Tongue (tissue), 2 donors: Measurements from ENCODE around the gene LRRFIP2. TPM values are rescaled to one million over a fixed set of nuclear protein-coding genes. Genes with fewer than 3 reads are reported as not detected.

Source experiments
- DNase-seq: peaks from one replicate; pipeline ENCODE4 v3.0.0-alpha.2; 2015
- total RNA-seq: library from RNA; depleted of rRNA; stranded (reverse); fragments of >200 nt; gene quantifications from one replicate; pipeline ENCODE4 v1.2.3, GENCODE V29; 2014

LRRFIP2 gene
- total RNA-seq, 1 donor from 2014 or later = 56.9 TPM

DNA sequence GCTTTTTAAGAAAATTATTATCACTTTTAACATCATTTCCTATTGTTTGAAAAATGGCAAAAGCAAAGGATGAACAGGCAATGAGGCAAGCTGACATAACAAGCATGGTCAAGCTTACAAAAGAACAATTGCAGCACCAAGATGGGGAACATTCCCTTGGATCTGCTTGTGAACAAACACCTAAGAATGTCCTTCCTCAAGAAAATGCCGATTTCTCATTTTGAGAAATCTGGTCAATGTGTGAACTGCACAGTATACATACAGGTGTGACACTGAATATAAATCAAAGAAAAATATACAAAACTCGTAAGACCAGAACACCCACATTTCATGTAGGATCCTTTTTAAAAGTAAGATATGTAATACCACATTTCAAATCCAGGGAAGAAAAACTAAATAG lies 58.9 kb downstream of the LRRFIP2 start:
- peak; percentile 8 for DNase-seq

DNA sequence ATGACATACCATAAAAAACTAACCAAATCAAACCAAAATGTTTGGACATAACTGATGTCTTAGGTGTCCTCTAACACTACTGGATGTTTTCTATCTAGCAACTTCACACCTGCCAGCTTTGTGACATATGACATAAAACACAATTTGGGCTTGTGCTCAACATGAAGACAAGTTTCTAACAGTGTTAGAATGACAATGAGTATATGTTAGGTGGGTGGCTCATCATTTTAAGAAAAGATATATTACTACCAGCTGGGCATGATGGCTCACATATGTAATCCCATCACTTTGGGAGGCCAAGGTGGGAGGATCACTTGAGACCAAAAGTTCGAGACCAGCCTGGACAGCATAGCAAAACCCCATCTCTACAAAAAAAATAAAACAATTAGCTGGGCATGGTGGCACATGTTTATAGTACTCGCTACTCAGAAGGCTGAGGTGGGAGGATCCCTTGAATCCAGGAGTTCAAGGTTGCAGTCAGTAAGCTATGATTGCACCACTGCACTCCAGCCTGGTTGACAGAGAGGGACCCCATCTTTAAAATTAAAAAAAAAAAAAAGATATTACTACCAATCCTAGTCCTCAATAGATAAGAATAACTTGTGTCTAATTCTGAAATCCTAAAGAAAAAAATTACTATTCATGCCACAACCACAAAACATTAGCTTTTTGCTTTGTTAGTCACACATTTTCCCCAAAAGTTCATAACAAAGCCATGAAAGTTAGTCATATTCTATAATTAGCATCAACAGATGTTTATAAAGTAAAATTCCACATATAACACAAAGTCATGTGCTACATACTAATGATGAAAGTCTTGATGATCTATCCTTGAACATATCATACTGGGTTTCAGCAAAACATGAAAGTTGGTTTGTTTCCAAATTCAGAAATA lies 59.9 kb downstream of the LRRFIP2 start:
- DNase-seq = no peak

DNA sequence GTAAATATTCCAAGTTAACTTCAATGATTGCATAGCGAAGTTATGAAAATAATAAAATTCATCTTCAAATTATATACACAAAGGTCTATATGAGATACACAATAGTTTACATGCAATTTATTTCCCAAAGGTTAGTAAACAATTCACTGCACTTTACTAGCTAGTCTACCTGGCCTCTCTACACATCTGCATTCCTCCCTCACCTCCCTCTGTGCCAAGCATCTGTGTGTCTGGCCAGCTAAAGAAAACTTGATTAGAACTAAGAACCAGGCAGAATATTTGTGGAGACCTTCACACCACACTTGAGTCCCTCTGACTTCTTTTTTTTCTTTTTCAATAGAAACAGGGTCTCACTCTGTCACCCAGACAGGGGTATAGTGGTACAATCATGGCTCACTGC lies 61.4 kb downstream of the LRRFIP2 start:
- no peak for DNase-seq

DNA sequence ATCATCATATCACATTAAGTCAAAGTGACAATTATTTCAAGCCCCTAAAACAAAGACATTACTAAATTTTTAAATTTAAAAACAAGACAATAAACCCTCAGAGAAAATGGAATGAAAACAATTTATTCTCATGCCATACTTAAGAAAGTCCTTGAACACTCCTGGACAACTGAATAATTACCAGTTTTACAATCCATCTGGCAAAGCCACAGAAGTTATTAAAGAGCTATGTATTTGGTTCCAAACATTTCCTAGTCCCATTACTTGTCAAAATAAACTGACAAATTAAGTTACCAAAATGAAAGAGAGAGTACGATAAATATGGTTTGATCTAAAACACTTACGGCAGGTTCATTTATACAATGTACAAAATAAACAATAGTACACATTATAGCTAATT lies 63.2 kb downstream of the LRRFIP2 start:
- DNase-seq = no peak

DNA sequence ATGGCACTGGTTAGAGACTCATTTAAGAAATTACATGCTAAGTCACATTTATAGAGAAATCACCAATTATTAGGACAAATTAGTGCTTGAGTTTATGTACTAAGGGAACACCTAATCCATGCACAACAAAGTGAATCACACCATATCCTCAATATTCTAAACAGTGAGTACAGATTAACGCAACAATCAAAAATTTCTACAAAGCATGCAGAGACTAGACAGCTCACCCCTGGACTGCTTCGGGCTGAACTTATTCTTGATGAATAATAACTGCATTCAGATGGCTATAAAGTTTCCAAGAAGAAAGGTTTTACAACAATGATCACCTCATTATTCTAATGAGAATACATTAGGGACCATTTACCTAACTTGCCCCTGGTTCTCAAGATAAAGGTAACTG lies 66.5 kb downstream of the LRRFIP2 start:
- DNase-seq = no peak

DNA sequence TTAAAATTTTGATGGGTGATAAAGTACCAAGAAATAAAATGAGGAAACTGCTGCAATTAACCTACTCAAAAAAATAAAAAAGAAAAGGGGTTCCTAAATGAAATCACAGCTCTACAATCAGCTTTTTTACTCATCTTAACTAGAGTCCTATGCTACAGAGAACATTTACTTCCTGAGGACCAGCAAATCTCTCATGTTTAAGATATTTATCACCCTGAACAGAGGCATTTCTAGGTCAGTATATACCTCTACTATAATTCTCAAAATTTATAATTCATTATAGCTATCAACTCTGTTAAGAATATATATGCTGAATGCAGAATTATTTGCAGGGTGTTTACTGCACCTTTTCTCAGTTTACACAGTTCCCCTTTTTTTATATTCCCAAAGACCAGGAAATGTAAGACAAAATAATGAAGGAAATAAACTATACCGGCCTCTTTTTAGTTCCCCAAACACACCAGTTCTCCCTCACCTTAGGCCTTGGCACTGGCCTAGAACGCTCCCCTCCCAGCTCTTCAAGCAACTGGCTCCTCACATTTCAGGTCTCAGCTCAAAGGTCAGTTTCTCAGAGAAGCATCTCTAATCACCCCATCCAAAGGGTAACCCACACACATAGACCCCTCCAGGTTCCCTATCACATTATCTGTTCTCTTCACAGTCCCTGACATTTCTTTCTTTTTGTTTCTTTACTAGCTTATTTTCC lies 71.1 kb downstream of the LRRFIP2 start:
- no peak for DNase-seq

DNA sequence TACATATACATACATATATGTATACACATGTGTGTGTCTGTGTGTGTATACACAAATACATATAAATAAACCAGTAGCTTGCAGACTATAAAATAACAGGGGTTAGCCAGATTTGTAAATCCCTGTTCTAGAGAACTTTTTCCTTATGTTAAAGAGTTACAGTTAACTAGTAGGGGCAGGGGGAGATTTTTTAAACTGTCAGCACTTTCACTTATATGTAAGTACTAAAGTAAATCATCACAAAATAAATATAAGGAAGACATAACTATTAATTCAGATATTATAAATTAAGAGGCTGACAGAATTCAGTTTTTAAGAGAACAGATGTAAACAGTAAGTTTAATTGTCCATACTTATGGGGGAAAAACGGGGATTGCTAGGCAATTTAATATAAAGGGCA lies 74.0 kb downstream of the LRRFIP2 start:
- DNase-seq = no peak

DNA sequence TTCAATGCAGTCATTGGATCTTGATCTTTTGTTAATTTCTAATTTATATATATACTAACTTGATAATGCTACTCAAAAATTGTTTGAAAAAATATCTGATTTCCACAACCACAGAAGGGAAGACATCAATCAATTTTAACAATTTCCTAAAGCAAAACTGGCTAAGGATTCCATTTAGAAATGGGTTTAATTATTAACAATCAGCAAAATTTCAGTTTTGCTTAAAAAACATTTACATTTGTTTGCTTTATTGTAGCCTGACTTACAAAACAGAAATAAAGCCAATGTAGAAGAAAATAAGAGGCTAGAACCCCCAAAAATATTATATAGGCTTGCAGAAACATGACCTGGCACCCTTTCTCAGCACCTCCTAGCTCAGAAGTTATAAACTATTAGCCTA lies 74.9 kb downstream of the LRRFIP2 start:
- no peak for DNase-seq

DNA sequence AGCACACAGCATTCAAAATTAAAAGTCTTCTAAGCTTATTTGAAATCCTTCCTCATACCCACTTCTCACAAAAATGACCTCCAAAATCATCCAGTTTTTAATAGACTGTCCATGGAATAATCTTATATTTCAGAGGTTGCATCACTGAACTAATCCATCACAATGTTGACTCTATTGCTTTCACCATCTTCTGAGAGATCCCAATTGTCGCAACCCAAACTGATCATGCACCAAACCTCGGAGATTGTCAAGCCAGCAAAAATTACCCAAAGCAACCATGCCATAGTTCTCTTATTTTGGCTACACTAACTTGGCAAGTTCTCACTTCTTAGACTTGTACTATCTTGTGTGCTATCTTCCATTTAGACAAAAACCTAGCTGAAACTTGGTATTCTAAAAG lies 75.5 kb downstream of the LRRFIP2 start:
- no peak for DNase-seq

DNA sequence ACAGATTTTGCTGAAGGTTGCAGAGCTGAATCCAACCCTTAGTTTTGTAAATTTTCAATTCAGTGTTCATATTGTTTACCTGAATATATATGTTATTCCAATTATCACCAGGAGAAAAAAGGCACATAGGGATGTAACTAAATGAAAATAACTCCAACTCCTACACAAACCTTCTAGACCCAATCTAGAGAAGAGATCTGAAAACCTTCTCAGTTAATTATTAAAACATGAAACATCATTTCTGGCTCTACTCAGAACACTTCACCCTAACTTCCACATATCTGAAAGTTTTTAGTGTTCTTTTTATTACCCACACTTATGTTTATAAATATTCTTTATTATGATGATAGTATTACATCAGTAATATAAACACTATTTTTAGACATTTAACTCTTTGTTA lies 76.6 kb downstream of the LRRFIP2 start:
- DNase-seq = no peak

DNA sequence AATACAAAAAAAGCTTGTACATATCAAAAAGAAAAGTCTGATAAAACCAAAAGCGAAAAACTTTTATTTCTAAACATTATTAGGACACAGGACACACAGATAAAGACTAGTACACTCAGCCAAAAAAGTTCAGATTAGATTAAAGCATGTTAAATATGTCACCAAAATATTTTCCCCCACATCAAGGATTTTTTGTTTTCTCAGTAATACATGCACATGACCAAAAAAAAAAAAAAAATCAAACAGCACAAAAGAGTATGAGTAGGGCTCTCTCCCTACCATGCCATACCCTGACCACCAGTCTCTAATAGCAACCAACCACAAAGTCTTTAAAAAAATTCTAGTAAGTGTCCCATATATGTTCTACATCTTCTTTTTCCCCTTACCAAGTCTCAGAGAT lies 77.4 kb downstream of the LRRFIP2 start:
- DNase-seq = no peak

DNA sequence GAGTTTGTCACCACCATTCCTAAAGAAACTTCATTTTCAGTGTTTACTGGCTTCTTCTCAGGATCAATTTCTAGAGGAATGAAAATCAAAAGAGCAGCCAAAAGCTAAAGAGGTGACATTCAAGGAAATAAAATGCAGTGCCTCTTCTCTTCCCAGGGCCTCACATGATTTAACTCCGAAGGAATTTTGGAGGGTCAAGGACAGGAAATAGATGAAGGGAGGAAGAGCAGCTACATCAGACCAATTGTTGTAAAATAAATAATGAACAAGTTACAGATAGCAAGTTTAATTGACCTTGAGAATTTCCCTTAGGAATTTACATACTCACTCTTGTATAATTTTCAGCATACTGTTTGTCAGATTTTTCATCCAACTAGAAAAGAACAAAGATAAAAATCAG lies 78.1 kb downstream of the LRRFIP2 start:
- DNase-seq = peak; percentile 26

DNA sequence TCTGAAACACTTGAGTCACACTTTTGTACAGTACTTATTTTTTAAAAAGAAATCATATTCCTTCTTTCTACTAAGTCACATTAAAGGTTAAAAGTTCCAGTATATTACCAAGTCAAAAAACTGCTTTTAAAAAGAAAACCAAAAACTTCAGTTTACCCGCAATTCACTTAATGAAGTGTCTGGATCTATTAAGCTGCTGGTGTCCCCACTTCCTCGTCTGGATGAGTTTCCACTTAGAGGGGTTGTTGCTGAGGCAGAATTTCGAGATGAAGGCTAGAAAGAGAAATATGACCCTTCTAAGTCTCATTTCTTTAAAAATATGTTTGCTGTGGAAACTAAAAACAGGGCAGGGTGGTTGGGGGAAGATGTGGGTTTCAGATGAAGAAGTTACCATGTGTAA lies 79.7 kb downstream of the LRRFIP2 start:
- no peak for DNase-seq

DNA sequence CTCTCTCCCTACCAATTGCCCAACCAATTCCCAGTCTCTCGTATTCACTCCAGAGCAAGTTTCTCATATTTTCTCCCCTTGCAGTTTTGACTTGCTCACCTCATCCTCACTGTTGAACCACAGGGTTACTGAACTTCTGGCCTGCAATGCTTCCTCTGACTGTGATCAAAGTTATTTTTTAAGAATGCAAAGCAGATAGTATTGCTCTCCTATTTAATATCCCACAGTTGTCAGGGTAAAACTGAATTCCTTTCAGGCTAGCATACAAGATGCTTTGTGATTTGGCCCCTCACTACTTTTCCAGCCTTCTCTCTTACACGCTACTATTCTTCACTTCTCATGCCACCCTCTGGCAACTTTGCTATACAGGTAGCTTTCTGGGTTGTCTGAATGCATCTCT lies 80.9 kb downstream of the LRRFIP2 start:
- DNase-seq = no peak

DNA sequence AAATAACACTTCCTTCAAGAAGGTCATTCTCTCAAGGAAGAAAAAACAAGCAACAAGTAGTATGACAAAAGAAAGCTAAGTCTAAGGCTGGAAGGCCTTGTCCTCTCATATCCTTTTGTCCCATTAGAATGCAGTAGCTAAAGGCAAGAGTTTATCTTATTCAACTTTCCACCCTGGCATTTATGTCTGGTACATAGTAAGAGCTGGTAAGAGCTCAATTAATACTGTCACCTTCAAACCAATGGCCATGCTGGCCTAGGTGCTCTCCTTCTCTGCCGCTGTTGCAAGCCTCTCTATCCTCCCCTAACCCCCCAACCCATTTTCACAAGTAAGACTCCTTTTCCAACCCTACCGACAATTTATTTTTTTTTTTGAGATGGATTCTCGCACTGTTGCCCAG lies 81.9 kb downstream of the LRRFIP2 start:
- DNase-seq = no peak

DNA sequence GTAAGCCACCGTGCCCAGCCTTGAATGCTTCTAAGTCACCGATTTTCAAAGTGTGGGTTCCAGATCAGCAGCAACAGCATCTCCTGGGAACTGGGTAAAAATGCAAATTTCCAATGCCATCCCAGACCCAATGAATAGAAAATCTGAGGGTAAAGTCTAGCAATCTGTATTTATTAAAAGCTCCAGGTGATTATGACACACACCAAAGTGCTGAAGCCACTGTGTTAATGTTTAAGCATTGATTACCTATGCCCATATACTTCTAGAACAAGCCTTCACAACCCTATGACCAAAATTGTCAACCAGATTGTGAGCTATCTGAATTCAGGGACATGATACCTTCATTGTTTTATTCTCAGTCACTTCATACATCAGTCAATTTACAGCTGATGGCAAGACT lies 86.5 kb downstream of the LRRFIP2 start:
- DNase-seq = no peak

DNA sequence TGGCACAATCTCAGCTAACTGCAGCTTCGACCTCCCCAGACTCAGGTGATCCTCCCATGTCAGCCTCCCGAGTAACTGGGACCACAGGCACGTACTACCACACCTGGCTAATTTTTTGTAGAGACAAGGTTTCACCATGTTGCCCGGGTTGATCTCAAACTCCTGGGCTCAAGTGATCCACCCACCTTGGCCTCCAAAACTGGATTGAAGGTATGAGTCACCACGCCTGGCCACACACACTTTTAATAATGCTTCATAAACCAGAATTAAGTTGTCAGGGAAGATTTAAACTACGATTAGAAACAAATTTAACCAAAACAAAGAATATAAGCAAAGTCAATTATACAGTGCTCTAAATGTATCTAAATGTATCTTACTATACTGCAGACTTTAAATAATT lies 87.5 kb downstream of the LRRFIP2 start:
- no peak for DNase-seq

DNA sequence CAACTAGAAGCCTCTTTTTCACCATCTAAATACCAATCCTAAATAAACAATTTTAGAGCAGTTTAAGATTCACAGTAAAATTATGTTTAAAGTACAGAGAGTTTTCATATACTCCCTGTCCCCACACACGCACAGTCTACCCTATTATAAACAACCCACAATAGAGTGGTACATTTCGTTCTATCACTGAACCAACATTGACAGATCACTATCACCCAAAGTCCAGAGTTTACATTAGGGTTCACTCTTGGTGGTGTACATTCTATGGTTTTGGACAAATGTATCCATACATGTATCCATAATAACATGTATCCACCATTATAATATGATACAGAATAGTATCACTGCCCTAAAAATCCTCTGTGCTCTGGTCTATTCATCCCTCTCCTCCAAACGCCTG lies 92.1 kb downstream of the LRRFIP2 start:
- DNase-seq = no peak

DNA sequence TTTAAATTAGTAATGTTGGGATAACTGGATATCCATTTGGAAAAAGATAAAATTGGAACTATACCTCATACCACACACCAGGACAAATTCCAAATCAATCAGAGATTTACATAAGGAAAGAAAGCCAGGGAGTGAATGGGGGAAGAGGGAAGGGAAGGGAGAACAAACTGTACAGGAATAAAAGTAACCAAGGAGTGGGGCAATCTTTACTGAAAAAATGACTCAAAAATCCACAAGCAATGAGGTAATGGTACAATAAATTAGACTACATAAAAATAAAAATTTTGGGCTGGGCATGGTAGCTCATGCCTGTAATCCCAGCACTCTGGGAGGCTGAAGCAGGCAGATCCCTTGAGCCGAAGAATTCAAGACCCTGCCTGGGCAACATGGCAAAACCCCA lies 98.4 kb downstream of the LRRFIP2 start:
- no peak for DNase-seq

DNA sequence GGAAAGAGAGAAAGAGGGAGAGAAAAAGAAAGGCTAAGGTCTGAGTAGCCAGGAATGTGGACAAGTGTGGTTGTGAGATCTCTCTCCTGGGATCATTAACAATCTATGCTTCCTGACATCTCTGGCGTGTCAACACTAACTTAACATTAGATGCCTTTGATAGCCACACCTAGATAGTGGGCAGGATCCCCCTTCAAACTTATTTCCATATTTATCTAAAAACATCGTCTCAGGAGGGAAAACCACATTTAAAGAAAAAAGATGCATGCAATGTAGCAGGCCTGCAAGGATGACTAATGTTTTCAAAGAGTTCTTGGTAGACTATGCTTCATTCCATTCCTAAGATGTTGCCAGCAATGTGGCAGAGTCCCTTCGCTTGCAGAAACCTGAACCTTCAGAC lies 100.2 kb downstream of the LRRFIP2 start:
- DNase-seq = no peak

DNA sequence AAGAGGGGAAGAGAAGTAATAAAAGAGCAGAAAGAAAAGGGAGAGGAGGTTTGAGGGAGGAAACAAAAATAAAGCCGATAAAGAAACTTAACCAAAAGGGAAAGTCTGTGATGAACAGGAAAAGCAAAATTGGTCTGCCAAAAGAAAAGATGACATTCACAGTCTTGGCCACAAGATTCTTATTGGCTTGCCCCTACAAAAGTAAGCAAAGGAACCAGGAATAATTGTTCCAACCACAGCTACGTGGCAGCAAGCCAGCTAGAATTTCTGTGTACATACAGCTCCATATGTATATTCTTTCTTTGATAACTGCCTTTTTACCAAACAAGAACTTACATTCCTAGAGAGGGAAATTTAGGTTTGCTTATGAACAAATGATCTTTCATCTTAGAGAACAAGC lies 101.5 kb downstream of the LRRFIP2 start:
- DNase-seq = peak; percentile 62

DNA sequence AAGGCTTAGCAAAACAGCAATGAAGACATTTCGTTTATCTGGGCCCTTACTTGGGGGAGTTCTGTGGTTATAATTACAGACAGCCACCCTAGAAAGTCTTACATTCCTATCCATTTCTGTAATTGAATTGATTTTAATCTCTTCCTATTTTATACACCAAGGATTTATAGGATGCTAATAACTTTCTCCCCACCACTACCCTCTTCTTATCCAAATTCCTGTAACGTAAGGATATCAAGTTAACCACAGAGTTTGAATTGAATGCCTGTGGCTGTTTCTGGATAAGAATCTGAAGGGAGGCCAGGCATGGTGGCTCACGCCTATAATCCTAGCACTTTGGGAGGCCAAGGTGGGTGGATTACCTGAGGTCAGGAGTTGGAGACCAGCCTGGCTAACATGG lies 102.5 kb downstream of the LRRFIP2 start:
- no peak for DNase-seq

DNA sequence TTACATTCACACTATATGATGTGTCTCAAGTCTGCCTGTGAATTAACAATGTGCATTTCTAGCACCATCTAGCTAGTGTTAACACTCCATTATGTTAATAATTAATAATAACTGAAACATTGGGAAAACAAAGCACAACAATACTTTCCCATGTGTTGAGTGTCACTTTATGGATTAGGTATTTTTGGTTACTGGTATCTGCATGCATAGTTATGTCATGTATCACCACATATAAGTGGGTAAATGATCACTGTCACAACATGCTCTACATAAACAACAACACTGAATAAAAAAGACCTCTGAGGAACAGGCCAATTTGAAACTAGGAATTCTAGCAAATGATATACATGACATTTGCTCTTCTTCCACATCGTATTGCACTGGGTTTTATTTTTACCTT lies 106.4 kb downstream of the LRRFIP2 start:
- DNase-seq = no peak

DNA sequence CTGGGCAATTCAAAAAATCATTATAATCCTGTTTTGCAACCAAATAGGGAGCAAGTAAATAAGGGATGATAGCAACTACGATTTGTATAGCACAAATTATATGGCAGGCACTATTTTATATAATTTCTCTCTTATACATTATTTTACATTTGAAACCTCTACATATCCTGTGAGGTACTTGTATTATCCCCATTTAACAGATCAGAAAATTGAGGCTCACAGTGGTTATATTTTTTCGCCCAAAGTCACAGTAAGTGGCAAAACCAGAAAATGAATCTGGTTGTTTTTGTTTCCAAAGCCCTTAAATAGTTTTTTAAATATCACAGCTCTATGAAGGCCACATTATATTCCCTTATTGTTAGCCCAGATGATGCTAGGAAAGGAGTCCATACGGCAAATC lies 106.8 kb downstream of the LRRFIP2 start:
- no peak for DNase-seq
